ENCODE data around the gene CCDC174.

DNA sequence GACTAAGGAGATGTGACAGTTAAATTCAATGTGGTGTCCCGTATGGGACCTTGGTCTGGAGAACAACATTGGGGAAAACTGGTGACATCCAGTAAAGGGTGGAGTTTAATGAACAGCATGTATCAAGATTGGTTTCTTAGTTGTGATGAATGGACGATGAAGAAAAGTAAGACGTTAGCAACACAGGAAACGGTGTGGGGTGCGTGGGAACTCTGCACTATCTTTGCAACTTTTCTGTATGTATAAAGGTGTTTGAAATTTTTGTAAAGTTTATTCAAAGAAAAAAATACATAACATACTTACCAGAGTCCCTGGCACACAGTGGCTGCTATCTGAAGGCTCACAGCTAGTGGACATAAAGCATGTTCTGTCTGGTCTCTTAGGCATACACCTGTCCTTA, 6.1 kb upstream of the CCDC174 start:
- no peak for TF ChIP-seq CTCF (IDR thresholded peaks at IDR 0.05)
- TF ChIP-seq POLR2A (IDR thresholded peaks at IDR 0.05) = no peak
- no peak for TF ChIP-seq POLR2AphosphoS5 (IDR thresholded peaks at IDR 0.05; ENCODE audit: insufficient read depth in 1 of 2, low read depth in 1 of 2)

Data from vagina (tissue), 2 donors.